ENCODE results near the gene TACC3. TPM values are rescaled to one million over a fixed set of nuclear protein-coding genes. Genes with fewer than 3 reads are reported as not detected.

The TACC3 gene
- polyA plus RNA-seq, 1 of the 3 experiments (the other 2 are of a cell fraction), result 49.5 TPM

GRCh38 chr4:1772853-1773538 is 51.7 kb downstream of the TACC3 start:
- H4K20me1 ChIP-seq (ENCODE audit: insufficient read depth), result no peaks in the 10 kb centered on the region
- DNase-seq, result peak; percentile 73
- WGBS (ENCODE audit: low lambda C conversion rate), result 67% methylated on average over 12 of the region's 30 CpGs
- H3K4me2 ChIP-seq, result no peak overlapping the region
- H3K9me3 ChIP-seq, result no peaks in the 10 kb centered on the region
- TF ChIP-seq REST (IDR thresholded peaks at IDR 0.05; ENCODE audit: low read depth, low read length) (no peak), GATA2 (CRISPR knock-in tag; IDR thresholded peaks at IDR 0.05) (peak; percentile 29)
- no peaks in the 10 kb centered on the region for H3K79me2 ChIP-seq (ENCODE audit: insufficient read depth)
- no peaks in the 10 kb centered on the region for H3F3A ChIP-seq (replicated peaks; ENCODE audit: insufficient read depth)
- POLR2A ChIA-PET, result no interaction called here
- H3K36me3 ChIP-seq (replicated peaks in 1 of 2; ENCODE audit: control insufficient read depth in 1 of 2, insufficient read depth in 2 of 2, low read length in 1 of 2), result no peaks in the 10 kb centered on the region
- no peaks in the 10 kb centered on the region for H3K9me2 ChIP-seq
- no peaks in the 10 kb centered on the region for H3K27me3 ChIP-seq (ENCODE audit: insufficient read depth)
- no peak overlapping the region for H3K9ac ChIP-seq
- peaks cover 0 to 28% of the 10 kb centered on the region in 2 experiments; a peak in 1 of 4 replicates for H3K4me1 ChIP-seq (ENCODE audit: control insufficient read depth in 1 of 2, insufficient read depth in 2 of 2, low read depth in 1 of 2, low read length in 1 of 2)
- no peak overlapping the region for H2AFZ ChIP-seq (ENCODE audit: low read depth)
- H3K27ac ChIP-seq (ENCODE audit: low read depth in 2 of 2, low read length in 1 of 2), result no peak overlapping the region; a peak in 1 of 4 replicates
- no peak overlapping the region for H3K4me3 ChIP-seq (ENCODE audit: low read depth in 2 of 2, low read length in 1 of 2)
- CTCF ChIA-PET, result interaction anchor here (1.1 to 2.2 kb wide), 4 partner anchors 9 to 36 kb away, joined by 4 to 7 read pairs (median 5); no protein-coding TSS in a partner anchor

GRCh38 chr4:1773754-1774153 is 52.4 kb downstream of the TACC3 start:
- H3K9ac ChIP-seq, result no peak overlapping the region
- POLR2A ChIA-PET, result no interaction called here
- 74% methylated on average over 9 of the region's 10 CpGs for WGBS (ENCODE audit: low lambda C conversion rate)
- no peaks in the 10 kb centered on the region for H3K36me3 ChIP-seq (replicated peaks in 1 of 2; ENCODE audit: control insufficient read depth in 1 of 2, insufficient read depth in 2 of 2, low read length in 1 of 2)
- CTCF ChIA-PET, result interaction anchor here (1.1 to 2.2 kb wide), 4 partner anchors 8 to 36 kb away, joined by 4 to 7 read pairs (median 5); no protein-coding TSS in a partner anchor
- H3K4me2 ChIP-seq, result no peak overlapping the region
- no peaks in the 10 kb centered on the region for H3K79me2 ChIP-seq (ENCODE audit: insufficient read depth)
- H3K27ac ChIP-seq (ENCODE audit: low read depth in 2 of 2, low read length in 1 of 2), result no peak overlapping the region
- H3F3A ChIP-seq (replicated peaks; ENCODE audit: insufficient read depth), result no peaks in the 10 kb centered on the region
- H3K4me1 ChIP-seq (ENCODE audit: control insufficient read depth in 1 of 2, insufficient read depth in 2 of 2, low read depth in 1 of 2, low read length in 1 of 2), result peaks cover 0 to 27% of the 10 kb centered on the region in 2 experiments; a peak in 1 of 4 replicates
- no peaks in the 10 kb centered on the region for H4K20me1 ChIP-seq (ENCODE audit: insufficient read depth)
- no peaks in the 10 kb centered on the region for H3K9me2 ChIP-seq
- TF ChIP-seq RCOR1 (IDR thresholded peaks at IDR 0.05; ENCODE audit: low read length) (no peak), NFIC (IDR thresholded peaks at IDR 0.05; ENCODE audit: borderline replicate concordance) (no peak), NRF1 (IDR thresholded peaks at IDR 0.05; ENCODE audit: low read depth, low read length) (no peak), GATA2 (CRISPR knock-in tag; IDR thresholded peaks at IDR 0.05) (no peak), RAD21 (IDR thresholded peaks at IDR 0.05; ENCODE audit: low read length) (no peak), FOSL2 (IDR thresholded peaks at IDR 0.05; ENCODE audit: borderline replicate concordance, low read depth) (no peak), FOXM1 (IDR thresholded peaks at IDR 0.05; ENCODE audit: low read depth) (no peak), ZBTB33 (IDR thresholded peaks at IDR 0.05; ENCODE audit: borderline replicate concordance, low read depth) (no peak), EZH2phosphoT487 (IDR thresholded peaks at IDR 0.05; ENCODE audit: borderline replicate concordance, low read depth) (no peak), YY1 (IDR thresholded peaks at IDR 0.05; ENCODE audit: low read depth) (no peak), TEAD4 (IDR thresholded peaks at IDR 0.05; ENCODE audit: borderline replicate concordance, insufficient read depth) (no peak), PBX3 (IDR thresholded peaks at IDR 0.05) (no peak), MEF2A (IDR thresholded peaks at IDR 0.05; ENCODE audit: borderline replicate concordance, low read depth) (no peak), JUND (IDR thresholded peaks at IDR 0.05) (no peak), FOXJ3 (CRISPR knock-in tag; IDR thresholded peaks at IDR 0.05) (no peak)
- H3K9me3 ChIP-seq, result no peaks in the 10 kb centered on the region
- no peak overlapping the region for H3K4me3 ChIP-seq (ENCODE audit: low read depth in 2 of 2, low read length in 1 of 2)
- DNase-seq, result no peak
- H3K27me3 ChIP-seq (ENCODE audit: insufficient read depth), result no peaks in the 10 kb centered on the region
- no peak overlapping the region for H2AFZ ChIP-seq (ENCODE audit: low read depth)

Data from SK-N-SH (cell line).